Cerebellar nuclear complex (tissue), 1 donor: ENCODE measurements around the gene PKMYT1.
A peak's percentile ranks its signal among the peaks of the same experiment; 100 is the strongest.
"Not testable (repeated sequence)": the region's sequence is repeated elsewhere in the genome, so short reads cannot be mapped to it uniquely, and the experiment has no call there.

Source experiments
- DNase-seq, 2 experiments: peaks; one replicate each; lab custom pipeline; 2025; lab: John Stamatoyannopoulos, UW

The PKMYT1 gene

GRCh38 chr16:2933701-2934100 is 46.5 kb downstream of the PKMYT1 start:
- DNase-seq: no peak

- DNase-seq: no peak
Measured at GRCh38 chr16:2933136-2933535, 47.1 kb downstream of the PKMYT1 start.

- not testable (repeated sequence) for DNase-seq
Measured at GRCh38 chr16:2931231-2931914, 48.9 kb downstream of the PKMYT1 start.

GRCh38 chr16:2930236-2930635 is 50.0 kb downstream of the PKMYT1 start:
- no peak for DNase-seq

GRCh38 chr16:2929693-2930092 is 50.6 kb downstream of the PKMYT1 start:
- no peak for DNase-seq

- no peak for DNase-seq
Measured at GRCh38 chr16:2928796-2929195, 51.5 kb downstream of the PKMYT1 start.

- not testable (repeated sequence) for DNase-seq
Measured at GRCh38 chr16:2928151-2928550, 52.1 kb downstream of the PKMYT1 start.

- peak in 1 of 2 experiments; percentile 49 for DNase-seq
Measured at GRCh38 chr16:2927010-2927646, 53.1 kb downstream of the PKMYT1 start.

GRCh38 chr16:2926650-2926999 is 53.6 kb downstream of the PKMYT1 start:
- no peak for DNase-seq

- no peak for DNase-seq
Measured at GRCh38 chr16:2925951-2926649, 54.1 kb downstream of the PKMYT1 start.

GRCh38 chr16:2924901-2925755 is 55.1 kb downstream of the PKMYT1 start:
- DNase-seq: no peak

- no peak for DNase-seq
Measured at GRCh38 chr16:2923481-2923880, 56.8 kb downstream of the PKMYT1 start.
